Upper lobe of left lung (tissue), 6 donors: ENCODE results near the gene TBXAS1. TPM values are rescaled to one million over a fixed set of nuclear protein-coding genes. Genes with fewer than 3 reads are reported as not detected.
A peak's percentile ranks its signal among the peaks of the same experiment; 100 is the strongest.

Experiments used
- ATAC-seq, 2 donors: fragments of 200-7000 bp; cut with Tn5 transposase; one replicate each; pipeline ENCODE4 v1.9.1; 2022; ENCODE audit warnings: mild to moderate bottlenecking in 2 of 2, moderate library complexity in 2 of 2; ENCODE audit not compliant: low FRiP score in 2 of 2
- DNase-seq, 2 donors: peaks; one replicate each; pipeline ENCODE4 v3.0.0-alpha.2; 2019 to 2020
- H3K27ac ChIP-seq, 4 donors: fragments of 200-600 bp; sonication (generic); one replicate each; pipeline ENCODE4 v1.5.1; 2016 to 2019
- H3K27me3 ChIP-seq, 4 donors: fragments of 200-600 bp; sonication (generic); one replicate each; pipeline ENCODE4 v1.5.1; 2017 to 2019
- H3K36me3 ChIP-seq, 4 donors: fragments of 200-600 bp; sonication (generic); one replicate each; pipeline ENCODE4 v1.5.1; 2016 to 2019
- H3K4me1 ChIP-seq, 4 donors: fragments of 200-600 bp; sonication (generic); one replicate each; pipeline ENCODE4 v1.5.1; 2018 to 2019
- H3K4me3 ChIP-seq, 4 donors: fragments of 200-600 bp; sonication (generic); one replicate each; pipeline ENCODE4 v1.5.1; 2017 to 2019; ENCODE audit warnings: mild to moderate bottlenecking in 2 of 4, moderate library complexity in 1 of 4
- H3K9me3 ChIP-seq, 4 donors: fragments of 200-600 bp; sonication (generic); one replicate each; pipeline ENCODE4 v1.5.1; 2018 to 2019
- CTCF ChIP-seq, 6 experiments: fragments of 450-650 bp in 4 of 6; fragments of 200-600 bp in 2 of 6; sonication (generic) in 2 of 6; IDR thresholded peaks; one replicate each; pipeline ENCODE4 v1.5.1; 2016 to 2019; ENCODE audit warnings: antibody characterized with exemption in 6 of 6
- EP300 ChIP-seq, 4 donors: sonication (generic); formaldehyde crosslinking; IDR thresholded peaks; one replicate each; pipeline ENCODE4 v1.5.1; 2017; ENCODE audit warnings: antibody characterized with exemption in 4 of 4, control low read depth in 2 of 4
- POLR2A ChIP-seq, 4 donors: fragments of 450-650 bp; IDR thresholded peaks; one replicate each; pipeline ENCODE4 v1.5.1; 2016 to 2017; ENCODE audit warnings: antibody characterized with exemption in 4 of 4, mild to moderate bottlenecking in 2 of 4
- POLR2AphosphoS5 ChIP-seq, 2 donors: sonication (generic); formaldehyde crosslinking; IDR thresholded peaks; one replicate each; pipeline ENCODE4 v1.5.1; 2017; ENCODE audit warnings: antibody characterized with exemption in 2 of 2
- WGBS, 2 donors: methylation state at CpG; one replicate each; pipeline ENCODE4 v1.1.5; 2017 to 2018; 5-methylcytosine and 5-hydroxymethylcytosine counted together
- total RNA-seq, 6 donors: library from RNA; depleted of rRNA in 4 of 6; stranded (reverse); fragments of >200 nt in 4 of 6; gene quantifications; one replicate each; pipeline versions ENCODE4 v1.1.0 to v1.2.1, GENCODE V29; 2016 to 2021
- donor health status: DM: no; HTN: no; CAD: no; lungs with moderate emphysema.
- donor health status: DM: no; HTN: yes; CAD: no; lungs with severe emphysema.

Gene TBXAS1
- total RNA-seq, 6 donors from 2014 or later = 62.8 to 317 (median 85.6) TPM

- no peaks in the 10 kb centered on the region for H3K27me3 ChIP-seq
- TF ChIP-seq POLR2A (IDR thresholded peaks at IDR 0.05) = no peak
- TF ChIP-seq CTCF (IDR thresholded peaks at IDR 0.05) = no peak
- TF ChIP-seq EP300 (IDR thresholded peaks at IDR 0.05) = no peak
- TF ChIP-seq POLR2AphosphoS5 (IDR thresholded peaks at IDR 0.05) = no peak
- H3K9me3 ChIP-seq = no peaks in the 10 kb centered on the region
- H3K4me3 ChIP-seq = no peak overlapping the region
- ATAC-seq = no peak
- DNase-seq = no peak
- H3K27ac ChIP-seq = no peak overlapping the region
- H3K4me1 ChIP-seq = peaks cover 0 to 10% (median 0%) of the 10 kb centered on the region in 4 donors
- H3K36me3 ChIP-seq = no peaks in the 10 kb centered on the region
- 93 to 94% methylated on average over 3 of the region's 3 CpGs for WGBS, 2 donors
These were observed 67.2 kb downstream of the TBXAS1 start for GRCh38 chr7:139896288-139896687.

- Histone ChIP-seq H3K27me3 (no peaks in the 10 kb centered on the region), H3K4me3 (no peak overlapping the region), H3K9me3 (no peaks in the 10 kb centered on the region), H3K27ac (no peak overlapping the region), H3K36me3 (no peaks in the 10 kb centered on the region), H3K4me1 (peaks cover 0 to 14% (median 0%) of the 10 kb centered on the region in 4 donors)
- ATAC-seq (peak in 1 of 2 donors; percentile 69), DNase-seq (no peak)
- TF ChIP-seq POLR2A (IDR thresholded peaks at IDR 0.05) = no peak
- TF ChIP-seq EP300 (IDR thresholded peaks at IDR 0.05) = no peak
- no peak for TF ChIP-seq POLR2AphosphoS5 (IDR thresholded peaks at IDR 0.05)
- TF ChIP-seq CTCF (IDR thresholded peaks at IDR 0.05) = no peak
- 77% methylated on average over 6 of the region's 6 CpGs for WGBS, 2 donors
These were observed 67.8 kb downstream of the TBXAS1 start for GRCh38 chr7:139896831-139897230.

- H3K4me1 ChIP-seq = peaks cover 0 to 14% (median 0%) of the 10 kb centered on the region in 4 donors
These were observed 68.5 kb downstream of the TBXAS1 start for GRCh38 chr7:139897422-139898090.

GRCh38 chr7:139898483-139898882 is 69.4 kb downstream of the TBXAS1 start:
- TF ChIP-seq EP300 (IDR thresholded peaks at IDR 0.05) (no peak), CTCF (IDR thresholded peaks at IDR 0.05) (no peak), POLR2AphosphoS5 (IDR thresholded peaks at IDR 0.05) (no peak), POLR2A (IDR thresholded peaks at IDR 0.05) (no peak)
- 80 to 81% methylated on average over 9 to 10 of the region's 12 CpGs for WGBS, 2 donors
- Histone ChIP-seq H3K4me1 (peaks cover 0 to 14% (median 0%) of the 10 kb centered on the region in 4 donors), H3K36me3 (no peaks in the 10 kb centered on the region), H3K27me3 (no peaks in the 10 kb centered on the region), H3K4me3 (no peak overlapping the region), H3K27ac (no peak overlapping the region), H3K9me3 (no peaks in the 10 kb centered on the region)
- DNase-seq (no peak), ATAC-seq (no peak)

More at GRCh38 chr7:139897422-139898090, 68.5 kb downstream of the TBXAS1 start:
- no peaks in the 10 kb centered on the region for H3K27me3 ChIP-seq
- H3K9me3 ChIP-seq = no peaks in the 10 kb centered on the region
- TF ChIP-seq POLR2AphosphoS5 (IDR thresholded peaks at IDR 0.05) (no peak), POLR2A (IDR thresholded peaks at IDR 0.05) (no peak), EP300 (IDR thresholded peaks at IDR 0.05) (no peak), CTCF (IDR thresholded peaks at IDR 0.05) (no peak)
- no peak for ATAC-seq
- 81 to 93% methylated on average over 2 to 5 of the region's 5 CpGs for WGBS, 2 donors
- no peak for DNase-seq
- H3K27ac ChIP-seq = no peak overlapping the region
- H3K4me3 ChIP-seq = no peak overlapping the region
- no peaks in the 10 kb centered on the region for H3K36me3 ChIP-seq
